Erythroblast (primary cell): ENCODE results near the gene EPHB1.

ENCODE experiments used
- GATA1 ChIP-seq: IDR thresholded peaks from 2 replicates; pipeline ENCODE4 v1.6.1; 2011; ENCODE audit warnings: low read depth, mild to moderate bottlenecking, control low read depth, low read length, moderate library complexity
- POLR2A ChIP-seq: IDR thresholded peaks from 2 replicates; pipeline ENCODE4 v1.6.1; 2011; ENCODE audit warnings: mild to moderate bottlenecking, low read length

- TF ChIP-seq POLR2A (no peak), GATA1 (no peak)
Measured at GRCh38 chr3:134836921-134837320, 41.9 kb downstream of the EPHB1 start.
